Cardiac fibroblast (primary cell): ENCODE results near the gene LRRC14B.
"Not testable (repeated sequence)": the region's sequence is repeated elsewhere in the genome, so short reads cannot be mapped to it uniquely, and the experiment has no call there.

ENCODE experiments used
- DNase-seq, 2 donors: peaks; one replicate each; pipeline versions ENCODE4 v3.0.0 to v3.0.0-alpha.2; 2010; ENCODE audit warnings: low read depth in 2 of 2
- H3K4me3 ChIP-seq, 2 donors: replicated peaks in 1 of 2; 1 replicate in 1 of 2; 2 replicates in 1 of 2; pipeline ENCODE4 v1.5.1; 2011; ENCODE audit warnings: low read depth in 2 of 2, low read length in 2 of 2, mild to moderate bottlenecking in 2 of 2, moderate library complexity in 1 of 2
- CTCF ChIP-seq: IDR thresholded peaks from one replicate; pipeline ENCODE4 v1.5.1; 2011; ENCODE audit warnings: low read depth, mild to moderate bottlenecking, low read length, inconsistent platforms

LRRC14B gene

DNA sequence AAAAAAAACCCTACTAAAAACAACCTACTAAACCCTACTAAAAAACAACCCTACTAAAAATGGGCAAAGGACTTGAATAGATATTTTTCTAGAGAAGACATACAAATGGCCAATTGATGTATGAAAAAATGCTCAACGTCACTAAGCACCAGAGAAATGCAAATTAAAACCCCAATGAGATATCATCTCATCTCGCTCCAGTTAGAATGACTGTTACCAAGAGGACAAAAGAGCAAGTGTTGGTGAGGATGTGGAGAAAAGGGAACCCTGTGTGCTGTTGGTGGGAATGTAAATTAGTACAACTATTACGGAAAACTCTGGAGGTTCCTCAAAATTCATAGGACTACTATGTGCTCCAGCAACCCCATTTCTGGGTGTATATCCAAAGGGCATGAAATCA lies 37.6 kb downstream of the LRRC14B start:
- no peak overlapping the region for H3K4me3 ChIP-seq
- no peak for TF ChIP-seq CTCF
- DNase-seq, result no peak

DNA sequence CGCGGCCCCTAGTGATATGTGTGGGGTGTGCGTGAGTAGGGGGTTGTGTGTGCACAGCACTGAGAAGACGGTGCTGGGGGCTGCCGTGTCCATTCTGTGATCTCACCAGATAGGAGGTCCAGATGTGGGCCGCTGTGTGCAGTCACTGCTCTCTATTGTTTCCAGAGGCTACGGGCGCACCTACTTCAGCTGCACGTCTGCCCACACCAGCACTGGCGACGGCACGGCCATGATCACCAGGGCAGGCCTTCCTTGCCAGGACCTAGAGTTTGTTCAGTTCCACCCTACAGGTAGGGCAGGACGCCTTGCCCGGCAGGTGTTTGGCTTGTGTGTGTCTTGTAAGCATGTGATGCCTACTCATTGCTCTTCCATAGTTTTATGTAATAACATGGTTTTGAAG lies 39.4 kb downstream of the LRRC14B start:
- no peak overlapping the region for H3K4me3 ChIP-seq
- TF ChIP-seq CTCF, result no peak
- no peak for DNase-seq

DNA sequence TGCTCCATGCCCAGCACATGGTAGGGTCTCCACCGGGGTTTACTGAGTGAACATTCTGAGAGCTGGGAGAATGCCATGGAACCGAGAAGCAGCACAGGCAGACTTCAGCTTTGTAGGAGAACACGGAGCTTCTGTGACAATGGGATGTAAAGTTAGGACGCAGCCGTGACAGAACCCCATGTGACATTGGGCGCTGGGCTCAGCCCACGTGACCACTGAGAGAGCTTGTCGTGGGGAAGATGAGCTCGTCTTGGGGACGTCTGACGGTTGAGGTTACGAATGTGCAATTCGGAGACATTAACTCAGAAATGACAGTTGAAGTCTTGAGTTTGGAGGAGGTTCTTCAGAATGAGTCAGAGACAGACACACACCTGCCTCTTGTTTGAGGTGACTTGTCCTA lies 40.4 kb downstream of the LRRC14B start:
- DNase-seq, result no peak
- no peak overlapping the region for H3K4me3 ChIP-seq
- no peak for TF ChIP-seq CTCF

- not testable (repeated sequence) for DNase-seq
Observed at GRCh38 chr5:233426-233825, 42.1 kb downstream of the LRRC14B start.

GRCh38 chr5:234450-234849 lies 43.2 kb downstream of the LRRC14B start:
- DNase-seq, result peak in 1 of 2 donors; percentile 11
- H3K4me3 ChIP-seq, result no peak overlapping the region
- TF ChIP-seq CTCF, result no peak

More at GRCh38 chr5:233426-233825, 42.1 kb downstream of the LRRC14B start:
- H3K4me3 ChIP-seq, result not testable (repeated sequence)

DNA sequence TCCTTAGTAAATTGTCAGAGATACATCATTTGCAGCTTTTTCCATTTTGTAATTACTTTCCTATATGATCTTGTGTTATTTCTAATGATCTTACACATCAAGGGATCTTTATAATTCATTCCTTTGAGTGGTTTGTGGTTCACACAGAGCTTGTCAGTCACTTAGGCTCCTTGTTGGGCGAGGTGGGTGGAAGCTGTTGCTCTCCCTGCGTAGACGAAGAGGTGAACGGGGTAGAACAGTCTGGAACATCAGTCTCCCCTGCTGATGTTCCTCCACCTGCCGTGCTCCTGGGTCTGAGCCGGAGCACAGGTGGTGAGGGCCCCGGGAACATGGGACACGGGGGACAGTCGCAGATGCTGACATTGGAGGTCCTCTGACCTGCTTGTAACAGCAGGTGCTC lies 44.2 kb downstream of the LRRC14B start:
- DNase-seq, H3K4me3 ChIP-seq: not testable (repeated sequence)

- not testable (repeated sequence) for DNase-seq, H3K4me3 ChIP-seq
Observed at GRCh38 chr5:237931-238330, 46.6 kb downstream of the LRRC14B start.

- not testable (repeated sequence) for H3K4me3 ChIP-seq, DNase-seq
Observed at GRCh38 chr5:240550-240949, 49.3 kb downstream of the LRRC14B start.

DNA sequence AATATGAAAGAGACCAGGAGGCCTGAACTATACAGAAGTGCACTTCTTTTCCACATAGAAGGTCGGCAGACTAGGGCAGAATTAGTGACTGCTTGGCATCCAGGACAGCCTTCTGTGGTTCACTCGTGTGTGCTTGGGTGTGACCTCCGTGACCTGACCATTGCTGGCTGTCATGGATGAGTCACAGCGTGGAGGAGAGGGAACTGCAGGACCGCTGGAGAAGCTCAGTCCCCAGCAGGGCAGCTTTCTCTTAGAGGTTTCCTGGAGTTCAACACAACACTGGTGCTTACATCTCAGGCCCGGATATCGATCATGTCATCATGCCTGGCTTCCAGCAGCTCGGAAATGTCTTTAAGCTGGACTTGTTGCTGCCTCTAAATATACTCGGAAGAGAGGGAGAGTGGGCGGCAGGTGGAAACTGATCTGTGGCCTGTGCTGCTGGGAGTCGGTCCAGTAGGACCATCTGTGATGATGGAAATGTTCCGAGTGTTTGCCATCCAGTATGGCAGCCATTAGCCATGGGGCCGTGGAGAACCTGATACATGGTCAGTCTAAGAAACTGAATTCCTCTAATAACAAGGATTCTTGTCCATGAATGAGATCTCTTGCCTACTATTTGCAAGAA lies 49.9 kb downstream of the LRRC14B start:
- not testable (repeated sequence) for H3K4me3 ChIP-seq
- peak in 1 of 2 donors; percentile 12 for DNase-seq

- DNase-seq, result not testable (repeated sequence)
Observed at GRCh38 chr5:243683-244367, 52.5 kb downstream of the LRRC14B start.

DNA sequence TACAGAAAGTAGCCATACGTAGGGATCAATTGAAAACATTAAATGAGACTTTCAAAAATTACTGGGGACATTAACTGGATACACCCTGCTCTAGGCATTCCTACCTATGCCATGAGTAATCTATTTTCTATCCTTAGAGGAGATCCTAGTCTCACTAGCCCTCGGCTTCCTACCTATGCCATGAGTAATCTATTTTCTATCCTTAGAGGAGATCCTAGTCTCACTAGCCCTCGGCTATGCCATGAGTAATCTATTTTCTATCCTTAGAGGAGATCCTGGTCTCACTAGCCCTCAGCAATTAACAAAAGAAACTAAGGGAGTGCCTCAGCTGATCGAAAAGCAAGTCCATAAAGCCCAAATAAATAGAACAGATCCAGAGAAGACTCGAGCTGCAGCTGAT lies 54.4 kb downstream of the LRRC14B start:
- not testable (repeated sequence) for H3K4me3 ChIP-seq, DNase-seq

More at GRCh38 chr5:243683-244367, 52.5 kb downstream of the LRRC14B start:
- H3K4me3 ChIP-seq, result not testable (repeated sequence)
